Stimulated activated CD4-positive, alpha-beta T cell treated with anti-CD3 and anti-CD28 coated beads, Interleukin-2, amount 100 ng/mL, for 24 hours (primary cell): ENCODE results near the gene FAM53A.

ENCODE experiments used
- DNase-seq, 2 donors: peaks; one replicate each; pipeline ENCODE4 v3.0.0-alpha.2; 2020

FAM53A gene, protein sequence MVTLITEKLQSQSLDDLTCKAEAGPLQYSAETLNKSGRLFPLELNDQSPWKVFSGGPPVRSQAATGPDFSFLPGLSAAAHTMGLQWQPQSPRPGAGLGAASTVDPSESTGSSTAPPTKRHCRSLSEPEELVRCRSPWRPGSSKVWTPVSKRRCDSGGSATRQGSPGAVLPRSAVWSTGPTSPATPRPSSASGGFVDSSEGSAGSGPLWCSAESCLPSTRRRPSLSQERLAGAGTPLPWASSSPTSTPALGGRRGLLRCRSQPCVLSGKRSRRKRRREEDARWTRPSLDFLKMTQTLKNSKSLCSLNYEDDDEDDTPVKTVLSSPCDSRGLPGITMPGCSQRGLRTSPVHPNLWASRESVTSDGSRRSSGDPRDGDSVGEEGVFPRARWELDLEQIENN

DNA sequence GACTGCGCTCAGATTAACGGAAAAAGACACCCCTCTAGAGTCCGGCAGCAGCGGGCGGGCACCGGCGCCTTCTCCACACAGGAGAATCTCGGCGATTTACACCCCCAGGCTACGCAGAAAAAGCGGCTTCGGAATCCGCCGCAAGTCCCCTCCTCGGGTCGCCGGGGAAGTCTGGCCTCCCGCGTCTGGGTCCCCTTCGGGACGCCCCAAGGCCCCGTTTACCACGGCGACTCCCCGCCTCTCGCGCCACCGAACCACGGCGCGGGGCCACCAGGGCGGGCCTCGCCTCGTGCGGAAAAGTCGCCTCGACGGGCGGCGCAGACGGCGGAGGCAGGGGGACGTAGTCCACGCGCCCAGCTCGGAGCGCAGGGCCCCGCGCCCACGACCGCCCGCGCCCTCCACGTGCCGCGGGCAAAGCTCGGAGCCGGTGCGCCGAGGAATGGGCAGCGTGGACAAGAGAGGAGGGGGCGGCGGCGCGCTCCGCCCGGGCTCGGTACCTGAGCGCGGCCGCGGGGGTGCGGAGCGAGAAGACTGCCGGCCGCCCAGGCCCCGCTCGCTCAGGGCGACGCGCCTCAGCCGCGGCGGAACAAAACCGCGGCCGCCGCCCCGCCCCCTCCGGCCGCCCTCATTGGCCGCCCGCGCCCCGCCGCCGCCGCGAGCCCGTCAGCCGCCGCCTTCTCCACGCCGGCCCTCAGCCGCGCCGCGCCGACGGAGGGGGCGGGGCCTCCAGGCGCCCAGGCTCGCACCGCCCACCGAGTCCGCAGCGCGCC lies at the start of gene FAM53A:
FAM53A (minus strand) TSS at position 578 of the 770 bp plus-strand sequence. CDS start 15,572 bp downstream, outside the sequence.
- DNase-seq = peak; percentile 37 to 39

GRCh38 chr4:1732911-1733310 lies 48.8 kb upstream of the FAM53A start:
- no peak for DNase-seq

GRCh38 chr4:1731180-1731579 lies 47.1 kb upstream of the FAM53A start:
- DNase-seq = no peak

- no peak for DNase-seq
Measured at GRCh38 chr4:1730532-1731135, 46.5 kb upstream of the FAM53A start.

DNA sequence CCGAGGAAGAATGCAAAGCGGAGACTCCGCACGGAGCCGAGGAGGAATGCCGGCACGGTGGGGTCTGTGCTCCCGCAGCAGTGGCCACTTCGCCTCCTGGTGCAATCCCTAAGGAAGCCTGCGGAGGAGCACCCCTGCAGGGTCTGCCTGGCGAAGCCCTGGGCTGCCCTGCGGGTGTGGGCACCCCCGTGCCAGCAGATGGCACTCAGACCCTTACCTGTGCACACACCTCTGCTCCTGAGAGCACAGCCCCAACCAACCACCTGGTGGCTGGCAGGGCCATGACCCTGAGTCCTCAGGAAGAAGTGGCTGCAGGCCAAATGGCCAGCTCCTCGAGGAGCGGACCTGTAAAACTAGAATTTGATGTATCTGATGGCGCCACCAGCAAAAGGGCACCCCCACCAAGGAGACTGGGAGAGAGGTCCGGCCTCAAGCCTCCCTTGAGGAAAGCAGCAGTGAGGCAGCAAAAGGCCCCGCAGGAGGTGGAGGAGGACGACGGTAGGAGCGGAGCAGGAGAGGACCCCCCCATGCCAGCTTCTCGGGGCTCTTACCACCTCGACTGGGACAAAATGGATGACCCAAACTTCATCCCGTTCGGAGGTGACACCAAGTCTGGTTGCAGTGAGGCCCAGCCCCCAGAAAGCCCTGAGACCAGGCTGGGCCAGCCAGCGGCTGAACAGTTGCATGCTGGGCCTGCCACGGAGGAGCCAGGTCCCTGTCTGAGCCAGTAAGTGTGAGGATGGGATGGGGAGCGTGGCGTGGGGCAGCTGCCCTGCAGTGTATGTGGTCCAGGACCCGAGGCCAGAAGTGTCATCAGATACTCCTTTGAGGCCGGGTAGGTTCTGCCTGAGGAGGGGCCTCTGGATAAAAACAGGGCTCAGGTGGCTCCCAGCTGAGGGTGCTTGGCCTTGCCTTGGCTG lies 44.2 kb upstream of the FAM53A start:
- DNase-seq = no peak

DNA sequence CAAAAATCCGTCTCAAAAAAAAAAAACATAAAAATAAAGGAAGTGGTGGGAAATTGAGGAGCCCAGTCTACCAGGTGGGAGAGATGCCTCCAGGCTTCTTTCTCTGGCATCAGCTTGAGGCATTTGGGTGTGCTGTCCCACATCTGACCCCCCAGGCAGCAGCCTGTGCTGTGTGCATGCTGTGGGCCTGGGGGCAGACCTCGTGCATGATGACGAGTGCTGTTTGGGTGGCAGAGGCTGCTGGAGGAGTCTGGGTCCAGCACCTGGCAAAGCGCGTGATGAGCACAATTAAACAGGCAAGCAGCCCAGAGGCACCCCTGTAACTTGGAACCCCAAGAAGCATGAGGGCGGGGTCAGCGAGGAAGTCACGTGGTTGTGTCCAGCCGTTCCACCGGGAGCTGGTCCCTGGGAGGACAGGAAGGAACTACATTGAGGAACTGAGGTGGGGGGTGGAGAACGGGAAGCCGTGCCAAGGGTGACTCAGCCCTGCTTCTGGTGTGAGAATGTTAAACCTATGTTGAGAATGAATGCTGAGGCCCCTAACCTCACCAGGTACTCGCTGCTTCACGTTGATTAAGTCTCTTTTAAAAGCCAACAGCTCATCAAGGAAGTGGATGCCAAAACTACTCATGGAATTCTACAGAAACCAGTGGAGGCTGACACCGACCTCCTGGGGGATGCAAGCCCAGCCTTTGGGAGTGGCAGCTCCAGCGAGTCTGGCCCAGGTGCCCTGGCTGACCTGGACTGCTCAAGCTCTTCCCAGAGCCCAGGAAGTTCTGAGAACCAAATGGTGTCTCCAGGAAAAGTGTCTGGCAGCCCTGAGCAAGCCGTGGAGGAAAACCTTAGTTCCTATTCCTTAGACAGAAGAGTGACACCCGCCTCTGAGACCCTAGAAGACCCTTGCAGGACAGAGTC lies 43.3 kb upstream of the FAM53A start:
- DNase-seq = no peak

DNA sequence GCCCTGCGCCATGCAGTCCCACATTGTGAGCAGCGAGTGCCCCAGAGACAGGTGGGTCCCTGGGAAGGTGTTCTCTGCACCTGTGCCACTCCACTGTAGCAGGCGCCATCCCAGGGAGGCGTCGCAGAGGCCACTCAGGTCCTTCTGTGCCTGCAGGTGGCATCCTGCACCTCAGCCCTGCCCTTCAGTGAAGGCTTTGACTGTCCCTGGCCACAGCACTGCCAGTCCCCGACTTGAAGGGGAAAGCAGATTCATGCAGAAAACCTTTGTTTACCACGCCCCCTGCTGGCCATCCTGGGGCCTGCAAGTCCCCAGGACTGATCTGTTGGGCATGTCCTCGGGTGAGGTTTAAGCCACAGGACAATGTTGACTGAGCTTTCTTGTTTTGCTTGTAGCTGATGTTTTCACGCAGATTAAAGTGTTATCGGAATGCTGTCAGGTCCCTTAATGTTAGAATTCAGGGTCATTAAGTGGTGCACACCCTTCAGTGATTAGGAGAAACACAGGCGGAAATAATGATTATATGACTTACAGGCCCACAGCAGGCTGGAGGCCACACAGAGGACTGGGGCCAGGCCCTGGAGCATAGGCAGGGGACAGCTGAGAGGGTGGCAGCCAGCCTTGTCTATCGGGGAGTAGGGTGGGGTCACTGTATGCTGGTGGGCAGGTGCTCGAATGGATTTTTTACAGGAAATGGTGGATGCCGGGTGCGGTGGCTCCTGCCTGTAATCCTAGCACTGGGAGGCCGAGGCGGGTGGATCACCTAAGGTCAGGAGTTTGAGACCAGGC lies 42.2 kb upstream of the FAM53A start:
- peak; percentile 92 to 95 for DNase-seq

DNA sequence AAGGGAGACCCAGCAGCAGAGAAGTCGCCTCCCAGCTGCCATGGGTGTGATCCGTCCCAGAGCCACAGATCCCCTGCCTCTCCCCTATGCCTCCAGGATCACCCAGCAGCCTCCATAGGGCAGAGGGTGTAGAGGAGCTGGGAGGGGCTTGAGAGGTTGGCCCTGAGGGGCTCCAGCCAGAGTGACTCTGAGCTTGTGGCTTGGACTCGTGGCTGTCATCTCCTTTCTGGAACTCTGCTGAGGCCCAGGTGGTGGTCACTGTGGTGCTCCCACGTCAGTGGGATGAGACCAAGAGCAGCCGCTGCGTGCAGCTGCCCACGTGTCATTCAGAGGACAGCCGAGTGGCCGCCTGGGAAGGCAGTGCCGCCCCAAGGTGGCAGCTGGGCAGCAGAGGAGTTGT lies 41.4 kb upstream of the FAM53A start:
- no peak for DNase-seq

- DNase-seq = peak; percentile 60 to 74
Measured at GRCh38 chr4:1723131-1723801, 39.2 kb upstream of the FAM53A start.

GRCh38 chr4:1722551-1723118 lies 38.5 kb upstream of the FAM53A start:
- peak in 1 of 2 donors; percentile 23 for DNase-seq

DNA sequence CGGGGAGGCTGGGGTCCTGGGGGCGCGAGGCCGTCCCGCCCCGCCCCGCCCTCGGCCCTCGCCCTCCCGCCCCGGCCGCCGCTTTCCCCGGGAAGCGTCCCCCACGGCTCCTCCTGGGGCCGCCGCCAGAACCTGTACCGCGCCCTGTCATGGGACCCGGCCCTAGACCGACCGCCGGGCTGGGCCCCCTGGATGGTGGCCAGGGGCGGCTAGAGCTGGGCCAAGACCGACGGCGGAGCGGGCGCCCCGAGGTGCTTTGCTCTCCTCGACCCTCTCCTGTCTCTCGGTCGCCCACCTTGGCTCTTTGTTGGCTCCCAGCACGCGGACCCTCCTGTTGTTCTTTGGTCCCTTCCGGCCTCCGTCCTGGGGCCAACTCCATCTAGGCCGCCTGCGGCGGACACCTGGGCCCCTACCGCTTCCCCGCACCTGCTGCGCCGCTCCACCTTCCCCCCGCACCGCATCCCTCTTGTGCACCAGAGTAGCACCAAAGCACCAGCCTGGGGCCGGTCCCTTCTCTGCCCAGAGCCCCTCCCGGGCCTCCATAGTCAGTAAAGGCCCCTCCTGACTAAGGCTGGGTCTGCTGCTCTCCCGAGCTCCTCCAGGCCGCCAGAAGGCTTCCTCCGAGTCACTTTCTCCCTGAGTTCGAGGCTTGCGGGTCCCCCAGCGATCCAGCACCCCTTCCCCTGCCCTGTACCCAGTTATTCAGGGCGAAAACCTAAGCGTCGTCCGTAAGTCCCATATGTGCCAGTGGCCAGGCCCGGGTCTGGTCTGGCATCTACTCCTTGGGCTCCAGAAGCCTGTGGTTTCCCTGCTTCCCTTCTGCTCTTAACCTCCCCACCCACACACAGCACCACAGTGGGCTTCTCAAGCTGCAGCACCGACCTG lies 37.8 kb upstream of the FAM53A start:
- peak; percentile 26 to 38 for DNase-seq

GRCh38 chr4:1721003-1721665 lies 37.0 kb upstream of the FAM53A start, which contains the start of the genes TACC3 and TMEM129:
TSS of gene TACC3 (plus strand) at chr4:1721521. CDS start at chr4:1723422, 1,901 bp downstream.
TSS of gene TMEM129 (minus strand) at chr4:1721323. CDS start at chr4:1720837, 486 bp downstream.
- DNase-seq = peak; percentile 93 to 94

DNA sequence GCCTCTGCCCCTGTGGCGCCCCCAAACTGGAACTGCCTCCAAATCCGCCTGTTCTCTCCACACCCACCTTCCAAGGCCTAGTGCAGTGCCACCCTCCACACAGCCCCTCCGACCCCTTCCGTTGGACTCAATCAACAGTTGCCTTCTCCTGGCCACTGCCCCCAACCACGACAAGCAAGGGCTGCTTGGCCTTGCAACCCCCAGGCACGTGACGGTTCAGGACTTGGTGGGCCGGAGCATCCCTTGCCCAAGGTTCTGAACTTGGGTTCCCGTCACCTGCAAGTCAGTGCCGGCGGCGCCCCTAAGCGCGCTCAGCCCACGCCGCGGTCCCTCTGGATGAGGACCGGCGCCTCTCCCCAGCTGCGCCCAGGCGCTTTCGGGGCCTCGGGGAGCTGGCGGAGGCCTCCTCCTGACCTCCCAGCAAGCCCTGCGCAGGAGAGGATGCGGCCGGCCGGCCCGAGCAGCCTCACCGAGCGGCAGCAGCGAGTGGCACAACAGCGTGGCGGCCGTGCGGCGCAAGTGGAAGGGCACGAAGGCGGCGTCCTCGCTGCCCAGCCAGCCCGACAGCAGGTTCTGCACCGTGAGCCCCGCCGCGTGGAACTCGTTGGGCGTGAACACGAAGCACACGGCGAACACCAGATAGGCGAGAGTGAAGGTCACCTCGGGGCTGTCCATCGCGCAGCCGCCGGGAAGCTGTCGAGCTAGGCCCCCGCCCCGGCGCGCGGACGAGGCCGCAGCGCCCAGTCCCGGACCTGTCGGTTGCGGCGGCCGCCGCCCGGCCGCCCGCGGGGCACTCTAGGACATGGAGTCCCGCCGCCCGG lies 36.3 kb upstream of the FAM53A start:
- peak; percentile 53 to 58 for DNase-seq

DNA sequence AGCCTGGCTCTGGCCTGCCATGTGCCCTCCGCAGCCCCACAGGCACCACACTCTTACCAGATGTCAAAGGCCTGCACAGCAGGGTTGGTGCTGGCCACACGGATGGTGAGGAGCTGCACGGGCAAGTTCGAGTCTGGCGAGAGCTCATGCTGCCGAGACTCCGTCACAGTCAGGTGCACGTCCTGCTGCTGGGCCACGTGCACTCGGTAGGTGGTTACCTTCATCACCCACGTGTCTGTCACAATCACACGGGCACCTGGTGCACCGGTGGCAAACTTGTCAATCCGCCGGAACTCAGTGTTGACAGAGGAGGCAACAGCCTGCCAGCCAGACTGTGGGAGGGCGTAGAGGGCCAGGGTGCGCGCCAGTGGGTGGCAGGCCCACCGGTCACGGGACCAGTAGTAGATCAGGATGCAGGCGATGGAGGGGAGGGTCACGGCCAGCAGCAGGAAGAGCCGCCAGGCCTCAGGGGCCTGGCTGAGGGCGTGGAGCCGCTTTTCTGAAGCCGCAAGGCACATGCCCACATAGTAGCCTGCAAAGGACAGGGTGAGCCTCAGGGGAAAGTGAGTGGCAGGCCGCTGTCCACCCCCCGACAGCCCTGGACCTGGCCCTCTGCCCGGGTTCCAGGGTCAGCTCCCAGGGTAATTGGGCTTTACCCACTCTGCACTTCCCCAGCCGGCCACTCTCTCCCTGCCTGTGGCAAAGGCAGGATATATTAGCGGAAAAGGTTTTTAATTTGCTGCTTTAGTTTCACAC lies 34.2 kb upstream of the FAM53A start:
- DNase-seq = no peak

DNA sequence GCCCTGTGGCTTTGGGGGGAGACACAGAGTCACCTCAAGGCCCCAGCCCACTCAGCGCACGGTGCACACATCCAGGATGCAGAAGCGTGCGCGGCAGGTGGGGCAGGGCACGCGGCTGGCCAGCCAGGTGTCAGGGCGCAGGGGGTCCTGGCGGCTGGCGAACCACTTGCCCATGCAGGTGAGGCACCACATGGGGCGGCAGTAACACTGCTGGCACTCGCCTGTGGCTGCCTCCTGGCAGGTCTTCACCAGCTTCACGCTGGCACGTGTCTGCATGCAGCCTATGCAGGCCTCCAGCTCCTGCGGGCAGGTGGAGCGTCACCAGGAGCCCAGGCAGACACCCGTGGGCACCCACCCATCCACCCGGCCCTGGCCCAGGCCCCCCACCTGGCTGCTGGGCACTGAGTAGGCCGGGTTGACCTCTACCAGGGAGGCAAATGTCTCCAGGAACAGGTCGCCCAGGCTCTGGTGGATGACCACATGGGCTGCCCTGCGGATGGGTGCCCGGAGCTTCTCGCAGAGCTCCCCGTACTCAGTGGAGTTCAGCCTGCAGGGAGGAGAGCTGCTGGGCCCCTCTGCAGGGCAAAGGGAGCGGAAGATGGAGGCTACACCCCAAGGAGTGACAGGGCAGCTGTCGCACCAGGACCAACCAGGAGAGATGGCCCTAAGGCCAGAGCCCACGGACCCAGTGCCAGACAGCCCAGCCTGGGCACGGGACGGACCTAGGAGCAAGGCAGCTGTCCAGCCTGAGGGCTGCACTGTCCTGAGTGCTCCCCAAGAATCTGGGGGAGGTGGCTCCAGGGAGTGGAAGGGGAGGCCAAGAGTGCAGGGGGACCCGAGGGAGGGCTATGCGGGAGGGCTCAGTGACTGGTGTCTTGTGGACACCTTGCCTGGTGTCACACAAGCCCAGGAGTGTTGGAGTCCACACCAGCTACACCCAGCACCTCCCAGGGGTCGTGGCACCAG lies 33.3 kb upstream of the FAM53A start:
- no peak for DNase-seq
